NCI-H146 treated with DMSO at 0.1 percent for 48 hours (cell line): ENCODE measurements around the gene CENPH.
"Not testable (repeated sequence)": the region's sequence is repeated elsewhere in the genome, so short reads cannot be mapped to it uniquely, and the experiment has no call there.

ENCODE experiments used
- DNase-seq: peaks from one replicate; lab custom pipeline; 2025; ENCODE audit not compliant: unreplicated experiment; lab: John Stamatoyannopoulos, UW

The CENPH gene

GRCh38 chr5:69189162-69190086 lies at the start of gene CENPH:
Gene CENPH, plus strand, starts transcription at chr5:69189583. Its CDS starts 52 bp downstream, at chr5:69189635.
- DNase-seq: peak; percentile 89

GRCh38 chr5:69140239-69140638 lies 49.1 kb upstream of the CENPH start:
- DNase-seq: not testable (repeated sequence)

- DNase-seq: no peak
Measured at GRCh38 chr5:69140827-69141226, 48.6 kb upstream of the CENPH start.

- not testable (repeated sequence) for DNase-seq
Measured at GRCh38 chr5:69148576-69148975, 40.8 kb upstream of the CENPH start.

GRCh38 chr5:69148981-69149675 lies 40.3 kb upstream of the CENPH start:
- no peak for DNase-seq

- no peak for DNase-seq
Measured at GRCh38 chr5:69149676-69150010, 39.7 kb upstream of the CENPH start.

GRCh38 chr5:69152731-69153130 lies 36.7 kb upstream of the CENPH start:
- DNase-seq: no peak

GRCh38 chr5:69156456-69156855 lies 32.9 kb upstream of the CENPH start:
- no peak for DNase-seq

GRCh38 chr5:69158039-69158438 lies 31.3 kb upstream of the CENPH start:
- DNase-seq: no peak

- peak; percentile 23 for DNase-seq
Measured at GRCh38 chr5:69160651-69161050, 28.7 kb upstream of the CENPH start.

- peak; percentile 97 for DNase-seq
Measured at GRCh38 chr5:69166686-69167492, 22.5 kb upstream of the CENPH start, which contains the start of gene CCNB1. Gene CCNB1, plus strand, starts transcription at chr5:69167150. Its CDS starts 113 bp downstream, at chr5:69167263.

GRCh38 chr5:69167493-69167855 lies 21.9 kb upstream of the CENPH start:
- no peak for DNase-seq

- DNase-seq: no peak
Measured at GRCh38 chr5:69167929-69168328, 21.5 kb upstream of the CENPH start.

GRCh38 chr5:69170495-69170894 lies 18.9 kb upstream of the CENPH start:
- no peak for DNase-seq

GRCh38 chr5:69170969-69171368 lies 18.4 kb upstream of the CENPH start:
- no peak for DNase-seq

- not testable (repeated sequence) for DNase-seq
Measured at GRCh38 chr5:69181659-69182293, 7.6 kb upstream of the CENPH start.

- no peak for DNase-seq
Measured at GRCh38 chr5:69184621-69185020, 4.8 kb upstream of the CENPH start.

- DNase-seq: no peak
Measured at GRCh38 chr5:69187342-69187741, 2.0 kb upstream of the CENPH start.

- DNase-seq: no peak
Measured at GRCh38 chr5:69188811-69189161, 597 bp upstream of the CENPH start.

- no peak for DNase-seq
Measured at GRCh38 chr5:69202497-69202896, 13.1 kb downstream of the CENPH start.
